Transverse colon (tissue), 4 donors: ENCODE data around the gene NUP210.

ENCODE experiments used
- CTCF ChIP-seq, 5 experiments: fragments of 200-600 bp in 3 of 5; fragments of 450-650 bp in 2 of 5; sonication (generic) in 3 of 5; IDR thresholded peaks; 1 replicate in 2 of 5; 2 replicates in 3 of 5; pipeline ENCODE4 v1.5.1; 2016 to 2017; ENCODE audit warnings: antibody characterized with exemption in 5 of 5, inconsistent platforms in 3 of 5, mild to moderate bottlenecking in 2 of 5, moderate library complexity in 1 of 5
- EP300 ChIP-seq: sonication (generic); formaldehyde crosslinking; IDR thresholded peaks from one replicate; pipeline ENCODE4 v1.6.1; 2017; ENCODE audit warnings: antibody characterized with exemption, low read depth
- POLR2A ChIP-seq: fragments of 450-650 bp; IDR thresholded peaks from one replicate; pipeline ENCODE4 v1.6.1; 2016; ENCODE audit warnings: antibody characterized with exemption, mild to moderate bottlenecking, moderate library complexity
- POLR2AphosphoS5 ChIP-seq, 3 donors: sonication (generic); formaldehyde crosslinking; IDR thresholded peaks; one replicate each; pipeline ENCODE4 v1.6.1; 2016; ENCODE audit warnings: antibody characterized with exemption in 3 of 3

- no peak for TF ChIP-seq CTCF (IDR thresholded peaks at IDR 0.05)
- TF ChIP-seq POLR2A = no peak
- no peak for TF ChIP-seq EP300
- no peak for TF ChIP-seq POLR2AphosphoS5 (IDR thresholded peaks at IDR 0.05)
Measured at GRCh38 chr3:13276438-13277195, 143.5 kb downstream of the NUP210 start.
